Measurements from ENCODE around the gene EXOSC9.

The EXOSC9 gene

DNA sequence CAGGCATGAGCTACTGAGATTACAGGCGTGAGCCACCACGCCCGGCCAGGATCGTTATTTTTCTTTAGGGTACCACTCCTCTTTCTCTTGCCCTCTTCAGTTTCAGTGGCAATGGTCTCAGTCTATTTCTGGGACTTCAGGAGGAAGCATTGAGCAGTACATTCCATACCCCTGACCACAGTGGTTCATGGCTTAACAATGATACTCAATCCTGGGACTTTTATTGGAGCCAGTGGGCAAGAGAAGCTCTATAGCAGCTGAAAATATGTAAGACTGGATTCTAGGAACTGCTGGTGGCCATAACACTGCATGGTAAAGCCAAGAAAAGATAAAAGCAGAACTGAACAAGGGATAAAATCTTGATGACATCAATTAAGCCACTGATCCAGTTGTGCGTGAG, 28.4 kb downstream of the EXOSC9 start:
- H3K4me2 ChIP-seq (ENCODE audit: low read depth, low read length, poor library complexity, severe bottlenecking), result no peak overlapping the region
- H3K9ac ChIP-seq (ENCODE audit: low read depth, low read length, poor library complexity, severe bottlenecking), result no peak overlapping the region
- H3K27me3 ChIP-seq (ENCODE audit: insufficient read depth, low read length, poor library complexity, severe bottlenecking), result no peaks in the 10 kb centered on the region
- TF ChIP-seq, protein P1, sequence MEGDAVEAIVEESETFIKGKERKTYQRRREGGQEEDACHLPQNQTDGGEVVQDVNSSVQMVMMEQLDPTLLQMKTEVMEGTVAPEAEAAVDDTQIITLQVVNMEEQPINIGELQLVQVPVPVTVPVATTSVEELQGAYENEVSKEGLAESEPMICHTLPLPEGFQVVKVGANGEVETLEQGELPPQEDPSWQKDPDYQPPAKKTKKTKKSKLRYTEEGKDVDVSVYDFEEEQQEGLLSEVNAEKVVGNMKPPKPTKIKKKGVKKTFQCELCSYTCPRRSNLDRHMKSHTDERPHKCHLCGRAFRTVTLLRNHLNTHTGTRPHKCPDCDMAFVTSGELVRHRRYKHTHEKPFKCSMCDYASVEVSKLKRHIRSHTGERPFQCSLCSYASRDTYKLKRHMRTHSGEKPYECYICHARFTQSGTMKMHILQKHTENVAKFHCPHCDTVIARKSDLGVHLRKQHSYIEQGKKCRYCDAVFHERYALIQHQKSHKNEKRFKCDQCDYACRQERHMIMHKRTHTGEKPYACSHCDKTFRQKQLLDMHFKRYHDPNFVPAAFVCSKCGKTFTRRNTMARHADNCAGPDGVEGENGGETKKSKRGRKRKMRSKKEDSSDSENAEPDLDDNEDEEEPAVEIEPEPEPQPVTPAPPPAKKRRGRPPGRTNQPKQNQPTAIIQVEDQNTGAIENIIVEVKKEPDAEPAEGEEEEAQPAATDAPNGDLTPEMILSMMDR (conservative IDR thresholded peaks at IDR 0.05; ENCODE audit: low read length), result no peak
- no peak for TF ChIP-seq EZH2phosphoT487 (IDR thresholded peaks at IDR 0.05; ENCODE audit: borderline replicate concordance)
- H3F3A ChIP-seq (ENCODE audit: low read depth), result no peaks in the 10 kb centered on the region
- H3K36me3 ChIP-seq (ENCODE audit: insufficient read depth, low read length), result no peaks in the 10 kb centered on the region
- no peaks in the 10 kb centered on the region for H3K79me2 ChIP-seq (ENCODE audit: insufficient read depth, low read length)
- no peak overlapping the region for H3K4me3 ChIP-seq (ENCODE audit: low read length, poor library complexity, severe bottlenecking)
- no peak overlapping the region for H2AFZ ChIP-seq (ENCODE audit: low read length)
- H3K9me2 ChIP-seq (replicated peaks; ENCODE audit: low read depth, low read length), result no peaks in the 10 kb centered on the region
- H4K20me1 ChIP-seq (ENCODE audit: insufficient read depth, low read length, poor library complexity, severe bottlenecking), result no peaks in the 10 kb centered on the region
- no peaks in the 10 kb centered on the region for H3K9me3 ChIP-seq (ENCODE audit: insufficient read depth, low read depth, low read length)
- H3K4me1 ChIP-seq (ENCODE audit: insufficient read depth, low read length, poor library complexity, severe bottlenecking), result no peaks in the 10 kb centered on the region

GRCh38 chr4:121838136-121838535, 37.0 kb downstream of the EXOSC9 start:
- no peak for TF ChIP-seq EZH2phosphoT487 (IDR thresholded peaks at IDR 0.05; ENCODE audit: borderline replicate concordance)
- TF ChIP-seq, protein P1 (conservative IDR thresholded peaks at IDR 0.05; ENCODE audit: low read length), result no peak
- Histone ChIP-seq H3K4me2 (ENCODE audit: low read depth, low read length, poor library complexity, severe bottlenecking) (no peak overlapping the region), H4K20me1 (ENCODE audit: insufficient read depth, low read length, poor library complexity, severe bottlenecking) (no peaks in the 10 kb centered on the region), H3K4me1 (ENCODE audit: insufficient read depth, low read length, poor library complexity, severe bottlenecking) (no peaks in the 10 kb centered on the region), H3K4me3 (ENCODE audit: low read length, poor library complexity, severe bottlenecking) (no peak overlapping the region), H3K36me3 (ENCODE audit: insufficient read depth, low read length) (no peaks in the 10 kb centered on the region), H3K79me2 (ENCODE audit: insufficient read depth, low read length) (no peaks in the 10 kb centered on the region), H3K9me2 (replicated peaks; ENCODE audit: low read depth, low read length) (no peaks in the 10 kb centered on the region), H3K27me3 (ENCODE audit: insufficient read depth, low read length, poor library complexity, severe bottlenecking) (no peaks in the 10 kb centered on the region), H3K9me3 (ENCODE audit: insufficient read depth, low read depth, low read length) (no peaks in the 10 kb centered on the region), H3K9ac (ENCODE audit: low read depth, low read length, poor library complexity, severe bottlenecking) (no peak overlapping the region), H2AFZ (ENCODE audit: low read length) (no peak overlapping the region), H3F3A (ENCODE audit: low read depth) (no peaks in the 10 kb centered on the region)

GRCh38 chr4:121842862-121843261, 41.7 kb downstream of the EXOSC9 start:
- Histone ChIP-seq H3F3A (ENCODE audit: low read depth) (no peaks in the 10 kb centered on the region), H3K4me1 (ENCODE audit: insufficient read depth, low read length, poor library complexity, severe bottlenecking) (no peaks in the 10 kb centered on the region), H2AFZ (ENCODE audit: low read length) (no peak overlapping the region), H3K79me2 (ENCODE audit: insufficient read depth, low read length) (no peaks in the 10 kb centered on the region), H3K9ac (ENCODE audit: low read depth, low read length, poor library complexity, severe bottlenecking) (no peak overlapping the region), H3K27me3 (ENCODE audit: insufficient read depth, low read length, poor library complexity, severe bottlenecking) (no peaks in the 10 kb centered on the region), H3K4me3 (ENCODE audit: low read length, poor library complexity, severe bottlenecking) (no peak overlapping the region), H3K36me3 (ENCODE audit: insufficient read depth, low read length) (no peaks in the 10 kb centered on the region), H3K9me3 (ENCODE audit: insufficient read depth, low read depth, low read length) (no peaks in the 10 kb centered on the region), H4K20me1 (ENCODE audit: insufficient read depth, low read length, poor library complexity, severe bottlenecking) (no peaks in the 10 kb centered on the region), H3K4me2 (ENCODE audit: low read depth, low read length, poor library complexity, severe bottlenecking) (no peak overlapping the region), H3K9me2 (replicated peaks; ENCODE audit: low read depth, low read length) (no peaks in the 10 kb centered on the region)
- TF ChIP-seq EZH2phosphoT487 (IDR thresholded peaks at IDR 0.05; ENCODE audit: borderline replicate concordance), result no peak
- TF ChIP-seq, protein P1 (conservative IDR thresholded peaks at IDR 0.05; ENCODE audit: low read length), result no peak
